Activated T-cell treated with anti-CD3 and anti-CD28 coated beads, Interleukin-2, amount 50 U/mL, for 24 hours (primary cell): ENCODE results near the gene ZNF682.
"Not testable (repeated sequence)": the region's sequence is repeated elsewhere in the genome, so short reads cannot be mapped to it uniquely, and the experiment has no call there.

Source experiments
- DNase-seq: peaks from one replicate; pipeline ENCODE4 v3.0.0-alpha.2; 2020
- H3K27ac Mint-ChIP-seq: 2 replicates; pipeline ENCODE4 v1.8.0; 2020; ENCODE audit warnings: mild to moderate bottlenecking, mixed read lengths
- H3K27me3 Mint-ChIP-seq: 2 replicates; pipeline ENCODE4 v1.8.0; 2020; ENCODE audit warnings: mixed read lengths
- H3K36me3 Mint-ChIP-seq: 2 replicates; pipeline ENCODE4 v1.8.0; 2020; ENCODE audit warnings: low read depth, mixed read lengths
- H3K4me1 Mint-ChIP-seq: 2 replicates; pipeline ENCODE4 v1.8.0; 2020; ENCODE audit warnings: low read depth, mixed read lengths
- H3K4me3 Mint-ChIP-seq: 2 replicates; pipeline ENCODE4 v1.8.0; 2020; ENCODE audit warnings: mild to moderate bottlenecking, moderate library complexity, mixed read lengths
- H3K9me3 Mint-ChIP-seq: 2 replicates; pipeline ENCODE4 v1.8.0; 2020; ENCODE audit warnings: mixed read lengths

ZNF682 gene

DNA sequence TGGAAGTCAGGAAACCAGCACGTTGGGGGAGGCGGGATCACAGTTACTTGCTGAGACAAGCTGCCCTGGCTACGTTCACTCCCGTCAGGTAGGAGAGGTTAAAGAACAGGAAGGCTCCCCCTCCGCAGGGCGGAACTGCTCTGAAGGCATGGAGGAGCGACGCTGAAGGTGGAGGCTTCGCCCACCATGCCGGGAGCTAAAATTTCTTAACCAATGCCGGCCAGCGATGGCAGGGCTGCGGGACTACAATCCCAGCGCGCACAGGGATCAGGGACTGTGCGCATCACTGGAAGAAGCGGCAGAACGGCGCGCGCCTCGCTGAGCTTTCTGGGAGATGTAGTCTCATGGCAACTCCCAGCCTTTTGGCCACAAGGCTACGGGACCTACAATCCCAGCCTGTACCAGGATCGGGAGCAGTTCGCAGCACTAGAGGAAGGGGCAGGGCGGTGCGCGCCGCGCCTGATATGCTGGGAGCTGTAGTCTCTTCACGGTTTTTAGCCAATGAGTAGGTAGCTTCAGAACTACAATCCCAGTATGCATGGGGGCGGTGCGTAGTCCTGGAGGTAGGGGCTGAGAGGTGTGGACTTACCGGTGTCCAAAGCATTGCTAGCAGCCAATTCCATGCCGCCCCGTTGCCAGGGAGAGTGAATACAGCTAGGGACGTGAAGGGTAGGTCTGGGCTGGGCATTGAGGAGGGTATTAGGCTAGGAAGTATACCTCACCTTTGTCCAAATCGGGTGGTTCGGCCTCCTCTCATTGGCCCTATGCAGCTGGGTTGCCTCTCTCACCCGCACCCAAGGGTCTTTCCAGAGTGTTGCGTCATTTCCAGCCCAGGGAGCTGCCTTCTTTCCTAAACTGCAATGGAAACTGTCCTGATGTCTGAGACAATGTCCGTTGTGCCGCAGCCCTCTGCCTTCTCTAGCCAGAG lies 12.8 kb upstream of the ZNF682 start:
- Mint-ChIP-seq H3K4me3 (peak overlapping the region; percentile 87), H3K36me3 (peaks cover 7% of the 10 kb centered on the region), H3K27ac (peak overlapping the region; percentile 90), H3K9me3 (peaks cover 4% of the 10 kb centered on the region), H3K27me3 (peaks cover 1% of the 10 kb centered on the region), H3K4me1 (peaks cover 18% of the 10 kb centered on the region)
- peak; percentile 84 for DNase-seq

DNA sequence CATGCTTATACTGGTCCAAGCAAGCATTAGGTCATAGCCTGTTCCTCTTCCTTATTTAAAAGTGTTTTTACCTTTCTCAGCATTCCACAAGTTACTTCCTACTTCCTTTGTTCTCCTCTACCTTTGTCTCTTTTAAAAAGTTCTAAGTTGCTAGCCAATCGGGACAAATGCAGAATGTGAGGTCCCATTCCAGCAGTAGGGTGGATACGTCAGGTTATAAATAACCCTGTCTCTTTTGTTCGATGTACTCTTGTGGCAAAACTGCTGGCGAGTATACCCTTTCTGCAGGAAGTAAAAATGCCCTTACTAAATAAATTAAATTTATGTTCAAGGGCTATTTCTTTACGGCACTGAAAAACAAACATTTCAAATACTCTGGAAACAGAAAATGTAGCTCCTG lies 6.4 kb upstream of the ZNF682 start:
- H3K27ac Mint-ChIP-seq, H3K36me3 Mint-ChIP-seq, DNase-seq, H3K4me1 Mint-ChIP-seq, H3K27me3 Mint-ChIP-seq, H3K9me3 Mint-ChIP-seq, H3K4me3 Mint-ChIP-seq: not testable (repeated sequence)

DNA sequence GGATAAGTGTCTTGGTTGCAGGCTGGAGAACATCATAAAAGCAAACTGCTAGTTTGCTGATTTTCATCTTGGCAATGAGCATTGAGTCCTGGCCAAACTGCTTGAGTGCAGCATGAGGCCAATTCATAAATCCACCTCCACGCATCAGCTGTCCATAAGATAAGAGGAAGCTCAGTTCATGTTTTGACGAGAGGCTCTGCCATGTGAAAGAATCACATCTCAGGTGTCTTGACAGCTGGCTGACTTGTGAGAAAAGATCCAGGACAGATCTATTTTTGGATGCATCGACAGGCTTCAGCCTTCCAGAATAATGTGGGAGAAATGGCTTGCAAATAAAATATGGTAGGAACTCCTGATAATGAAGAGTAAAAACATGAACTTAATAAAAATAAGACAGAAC lies 5.4 kb upstream of the ZNF682 start:
- H3K27me3 Mint-ChIP-seq = no peaks in the 10 kb centered on the region
- no peak overlapping the region for H3K27ac Mint-ChIP-seq
- DNase-seq = no peak
- H3K4me3 Mint-ChIP-seq = no peak overlapping the region
- no peaks in the 10 kb centered on the region for H3K4me1 Mint-ChIP-seq
- H3K36me3 Mint-ChIP-seq = no peaks in the 10 kb centered on the region
- H3K9me3 Mint-ChIP-seq = no peaks in the 10 kb centered on the region

DNA sequence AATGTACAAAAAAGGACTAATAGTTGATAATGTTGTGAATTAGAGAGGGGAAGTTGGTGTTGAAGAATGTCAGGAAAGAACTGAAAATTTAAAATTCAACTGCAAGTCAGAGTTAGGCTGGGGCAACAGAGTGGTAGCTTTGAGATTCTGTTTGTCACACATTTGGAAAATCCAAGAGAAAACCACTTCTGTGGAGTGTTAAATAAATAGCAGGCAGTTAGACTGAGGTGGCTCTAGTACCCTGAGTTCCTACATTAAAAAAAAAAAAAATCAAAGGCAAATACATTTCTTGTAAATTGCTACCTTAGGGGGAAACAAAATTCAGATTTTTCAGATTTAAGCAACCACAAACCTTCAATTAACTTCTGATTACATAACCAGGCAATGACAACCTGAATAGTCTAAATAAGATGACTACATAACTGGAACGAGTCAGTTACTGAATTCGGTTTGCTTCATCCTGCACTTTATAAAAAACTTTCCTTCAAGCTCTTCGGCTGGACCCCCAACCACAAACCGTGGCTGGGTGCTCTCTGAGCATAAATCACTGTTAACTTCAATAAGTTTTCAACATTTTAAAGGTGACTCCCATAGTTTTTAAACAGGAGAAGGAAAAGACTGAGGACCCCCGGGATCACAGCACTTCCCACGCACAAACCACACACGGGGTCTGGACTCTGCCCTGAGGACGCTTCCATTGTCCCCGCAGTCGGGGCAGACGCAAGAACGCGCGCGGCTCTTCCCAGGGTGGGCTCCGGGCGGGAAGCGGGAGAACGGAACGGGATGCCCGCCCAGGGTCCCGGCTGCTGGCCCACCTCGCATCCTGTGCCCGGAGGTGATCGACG lies 725 bp downstream of the ZNF682 start:
- Mint-ChIP-seq H3K9me3 (no peaks in the 10 kb centered on the region), H3K27me3 (no peaks in the 10 kb centered on the region), H3K4me3 (peak overlapping the region; percentile 96), H3K36me3 (peaks cover 31% of the 10 kb centered on the region), H3K27ac (peak overlapping the region; percentile 97), H3K4me1 (peaks cover 22% of the 10 kb centered on the region)
- no peak for DNase-seq

DNA sequence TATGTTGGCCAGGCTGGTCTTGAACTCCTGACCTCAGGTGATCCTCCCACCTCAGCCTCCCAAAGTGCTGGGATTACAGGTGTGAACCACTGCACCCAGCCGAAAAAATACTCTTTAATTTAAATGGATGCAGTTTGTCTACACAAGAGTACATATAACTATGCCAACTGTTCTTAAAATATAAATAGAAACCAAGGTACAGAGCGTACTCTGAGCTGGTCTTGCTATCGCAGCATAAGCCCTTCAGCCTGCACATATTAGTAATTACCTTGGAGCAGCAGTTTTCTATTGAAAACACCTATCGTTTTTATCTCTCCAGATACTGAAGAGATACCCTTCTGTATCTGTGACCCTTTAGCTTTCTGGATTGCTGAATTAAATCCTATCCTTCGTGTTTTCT lies 3.4 kb downstream of the ZNF682 start:
- peaks cover 22% of the 10 kb centered on the region for H3K4me1 Mint-ChIP-seq
- H3K36me3 Mint-ChIP-seq = peaks cover 55% of the 10 kb centered on the region
- DNase-seq = no peak
- no peak overlapping the region for H3K4me3 Mint-ChIP-seq
- no peaks in the 10 kb centered on the region for H3K9me3 Mint-ChIP-seq
- no peak overlapping the region for H3K27ac Mint-ChIP-seq
- no peaks in the 10 kb centered on the region for H3K27me3 Mint-ChIP-seq

DNA sequence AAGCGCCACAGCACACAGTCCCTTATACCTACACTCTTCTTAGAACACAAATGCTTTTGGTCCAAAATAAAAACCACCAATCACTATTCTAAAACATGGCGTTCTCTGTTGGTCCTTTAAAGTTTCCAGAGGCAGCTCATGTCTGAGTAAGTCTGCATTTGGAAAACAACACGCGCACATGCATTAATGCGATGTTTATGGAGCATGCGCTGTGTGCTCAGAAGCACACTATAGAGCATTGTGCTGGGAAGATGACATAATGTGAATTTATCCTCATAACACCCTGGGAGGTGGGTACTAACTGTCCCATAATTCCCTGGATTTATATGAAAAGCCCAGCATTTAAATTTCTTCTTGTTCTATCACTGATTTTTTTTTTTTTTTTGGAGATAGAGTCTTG lies 10.7 kb downstream of the ZNF682 start:
- no peaks in the 10 kb centered on the region for H3K4me1 Mint-ChIP-seq
- H3K4me3 Mint-ChIP-seq = no peak overlapping the region
- peaks cover 75% of the 10 kb centered on the region for H3K36me3 Mint-ChIP-seq
- no peaks in the 10 kb centered on the region for H3K27me3 Mint-ChIP-seq
- no peak for DNase-seq
- H3K27ac Mint-ChIP-seq = no peak overlapping the region
- H3K9me3 Mint-ChIP-seq = no peaks in the 10 kb centered on the region

DNA sequence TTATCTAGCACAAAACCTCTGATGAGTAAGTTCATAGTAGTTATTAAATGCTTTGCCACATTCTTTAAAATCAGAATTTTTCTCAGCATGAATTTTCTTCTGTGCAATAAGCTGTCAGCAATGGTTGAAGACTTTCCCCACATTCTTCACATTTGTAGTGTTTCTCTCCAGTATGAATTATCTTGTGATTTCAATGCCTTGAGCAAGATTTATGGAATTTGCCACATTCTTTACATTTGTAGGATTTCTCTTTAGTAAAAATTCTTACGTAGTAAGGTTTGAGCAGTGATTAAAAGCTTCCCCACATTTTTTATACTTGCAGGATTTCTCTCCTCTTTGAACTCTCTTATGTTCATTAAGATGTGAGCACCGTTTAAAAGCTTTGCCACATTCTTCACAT lies 33.6 kb downstream of the ZNF682 start:
- no peaks in the 10 kb centered on the region for H3K4me1 Mint-ChIP-seq
- no peak for DNase-seq
- H3K27ac Mint-ChIP-seq = no peak overlapping the region
- H3K9me3 Mint-ChIP-seq = peaks cover 58% of the 10 kb centered on the region
- H3K27me3 Mint-ChIP-seq = no peaks in the 10 kb centered on the region
- no peak overlapping the region for H3K4me3 Mint-ChIP-seq
- peaks cover 83% of the 10 kb centered on the region for H3K36me3 Mint-ChIP-seq

DNA sequence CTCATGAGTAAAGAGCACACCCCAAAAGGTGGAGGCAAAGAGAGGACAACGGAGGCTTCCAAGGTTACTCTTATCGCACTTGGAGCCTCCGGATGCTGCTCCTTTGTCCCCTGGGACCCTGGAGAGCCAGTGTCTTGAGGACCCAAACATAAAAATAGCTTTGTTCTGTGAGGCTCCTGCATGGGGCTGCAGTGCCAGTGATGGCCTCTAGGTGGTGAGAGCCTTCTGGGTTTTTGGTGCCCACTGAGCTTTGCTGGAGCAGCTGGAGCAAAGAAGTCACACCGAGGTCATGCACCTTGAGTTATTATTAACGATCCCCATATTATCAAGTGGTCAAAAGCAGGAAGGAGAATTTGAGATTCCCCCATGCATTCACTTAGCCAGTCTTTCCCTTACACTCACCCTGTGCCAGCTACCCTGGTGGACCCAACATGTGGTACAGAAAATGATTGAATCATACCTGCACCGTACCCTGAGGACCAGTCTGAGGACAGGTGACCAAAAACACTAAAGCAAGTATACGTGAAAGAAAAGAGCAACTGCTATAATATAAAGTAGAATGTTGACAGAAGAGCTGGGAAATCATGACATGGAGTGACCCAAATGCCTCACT lies 41.5 kb downstream of the ZNF682 start:
- H3K27me3 Mint-ChIP-seq = no peaks in the 10 kb centered on the region
- H3K27ac Mint-ChIP-seq = no peak overlapping the region
- H3K9me3 Mint-ChIP-seq = peaks cover 29% of the 10 kb centered on the region
- H3K4me1 Mint-ChIP-seq = no peaks in the 10 kb centered on the region
- DNase-seq = peak; percentile 65
- peaks cover 16% of the 10 kb centered on the region for H3K36me3 Mint-ChIP-seq
- H3K4me3 Mint-ChIP-seq = no peak overlapping the region

DNA sequence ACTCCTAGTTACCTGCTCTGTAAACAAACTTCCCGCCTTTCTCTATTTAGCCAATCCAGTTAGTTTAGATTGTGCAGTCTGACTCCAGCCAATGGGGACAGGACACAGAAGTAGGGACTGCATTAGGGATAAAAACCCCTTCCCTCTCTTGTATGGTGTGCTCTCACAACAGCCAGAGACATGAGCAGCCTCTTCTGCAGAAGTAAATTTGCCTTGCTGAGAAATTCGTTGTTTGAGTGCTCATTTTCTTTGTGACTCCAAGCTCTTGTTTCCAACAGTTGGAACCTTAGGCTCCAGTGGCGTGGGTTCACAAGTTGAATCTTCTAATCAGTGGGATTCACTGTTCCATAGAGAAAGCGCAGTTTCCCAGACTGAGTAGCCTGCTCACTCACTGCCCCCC lies 72.4 kb downstream of the ZNF682 start:
- H3K27me3 Mint-ChIP-seq = no peaks in the 10 kb centered on the region
- no peak overlapping the region for H3K4me3 Mint-ChIP-seq
- no peak overlapping the region for H3K27ac Mint-ChIP-seq
- H3K9me3 Mint-ChIP-seq = peaks cover 44% of the 10 kb centered on the region
- H3K4me1 Mint-ChIP-seq = no peaks in the 10 kb centered on the region
- no peak for DNase-seq
- peaks cover 5% of the 10 kb centered on the region for H3K36me3 Mint-ChIP-seq

DNA sequence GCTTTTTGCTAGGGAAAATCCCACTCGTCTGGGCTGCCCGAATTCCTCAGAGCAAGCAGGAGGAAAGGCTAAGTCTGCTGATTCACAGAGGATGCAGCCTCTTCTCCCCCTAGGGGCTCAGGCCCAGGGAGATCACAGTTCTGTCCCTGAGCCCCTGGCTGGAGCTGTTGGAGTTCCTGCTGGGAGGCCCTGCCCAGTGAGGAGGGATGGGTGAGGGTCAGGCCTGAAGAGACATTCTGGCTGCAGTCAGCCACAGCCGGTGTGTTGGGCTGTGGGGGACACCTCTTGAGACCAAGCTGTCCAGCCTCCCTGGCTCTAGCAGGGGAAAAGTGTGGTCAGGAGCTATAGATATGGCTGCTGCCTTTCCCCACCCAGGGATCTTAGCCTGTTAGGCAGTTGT lies 73.2 kb downstream of the ZNF682 start:
- not testable (repeated sequence) for H3K27me3 Mint-ChIP-seq, H3K36me3 Mint-ChIP-seq

DNA sequence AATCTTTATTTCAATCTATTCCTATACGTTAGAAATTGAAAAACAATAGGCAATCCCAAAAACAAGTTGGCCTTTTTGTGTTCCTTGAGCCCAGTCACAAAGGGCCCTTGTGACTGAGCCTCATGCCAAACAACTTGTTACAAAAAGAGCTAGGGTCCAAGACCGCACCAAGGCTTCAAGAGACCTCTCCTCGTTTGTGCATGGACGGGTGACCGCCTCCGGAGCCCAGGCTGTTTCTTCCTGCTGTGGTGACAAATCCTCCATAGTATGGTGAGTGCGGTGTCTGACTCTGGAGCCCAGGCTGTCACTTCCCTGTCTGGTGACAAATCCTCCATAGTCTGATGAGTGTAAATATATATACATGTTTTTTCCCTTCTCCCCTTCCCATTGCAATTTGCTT lies 74.9 kb downstream of the ZNF682 start:
- H3K27me3 Mint-ChIP-seq = no peaks in the 10 kb centered on the region

More for the DNA sequence above, 73.2 kb downstream of the ZNF682 start:
- not testable (repeated sequence) for DNase-seq, H3K4me1 Mint-ChIP-seq, H3K27ac Mint-ChIP-seq, H3K4me3 Mint-ChIP-seq
- peaks cover 42% of the 10 kb centered on the region for H3K9me3 Mint-ChIP-seq

DNA sequence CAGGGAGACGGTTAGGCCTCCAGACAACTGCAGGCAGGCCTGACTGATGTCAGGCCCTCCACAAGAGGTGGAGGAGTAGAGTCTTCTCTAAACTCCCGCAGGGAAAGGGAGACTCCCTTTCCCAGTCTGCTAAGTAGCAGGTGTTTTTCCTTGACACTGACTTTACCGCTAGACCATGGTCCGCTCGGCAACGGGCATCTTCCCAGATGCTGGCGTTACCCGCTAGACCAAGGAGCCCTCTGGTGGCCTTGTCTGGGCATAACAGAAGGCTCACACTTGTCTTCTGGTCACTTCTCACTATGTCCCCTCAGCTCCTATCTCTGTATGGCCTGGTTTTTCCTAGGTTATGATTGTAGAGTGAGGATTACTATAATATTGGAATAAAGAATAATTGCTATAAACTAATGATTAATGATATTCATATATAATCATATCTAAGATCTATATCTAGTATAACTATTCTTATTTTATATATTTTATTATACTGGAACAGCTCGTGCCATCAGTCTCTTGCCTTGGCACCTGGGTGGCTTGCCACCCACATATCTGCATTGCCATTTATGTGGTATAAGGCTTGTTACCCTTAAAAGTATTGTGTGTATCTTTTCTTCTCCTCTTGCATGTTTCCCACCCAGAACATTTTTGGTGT lies 80.0 kb downstream of the ZNF682 start:
- DNase-seq = peak; percentile 78
- H3K4me3 Mint-ChIP-seq, H3K4me1 Mint-ChIP-seq, H3K27me3 Mint-ChIP-seq, H3K36me3 Mint-ChIP-seq, H3K9me3 Mint-ChIP-seq, H3K27ac Mint-ChIP-seq: not testable (repeated sequence)

More for the DNA sequence above, 74.9 kb downstream of the ZNF682 start:
- no peak overlapping the region for H3K4me3 Mint-ChIP-seq
- H3K36me3 Mint-ChIP-seq = peaks cover 5% of the 10 kb centered on the region
- no peak for DNase-seq
- H3K9me3 Mint-ChIP-seq = peaks cover 38% of the 10 kb centered on the region
- no peak overlapping the region for H3K27ac Mint-ChIP-seq
- H3K4me1 Mint-ChIP-seq = no peaks in the 10 kb centered on the region

DNA sequence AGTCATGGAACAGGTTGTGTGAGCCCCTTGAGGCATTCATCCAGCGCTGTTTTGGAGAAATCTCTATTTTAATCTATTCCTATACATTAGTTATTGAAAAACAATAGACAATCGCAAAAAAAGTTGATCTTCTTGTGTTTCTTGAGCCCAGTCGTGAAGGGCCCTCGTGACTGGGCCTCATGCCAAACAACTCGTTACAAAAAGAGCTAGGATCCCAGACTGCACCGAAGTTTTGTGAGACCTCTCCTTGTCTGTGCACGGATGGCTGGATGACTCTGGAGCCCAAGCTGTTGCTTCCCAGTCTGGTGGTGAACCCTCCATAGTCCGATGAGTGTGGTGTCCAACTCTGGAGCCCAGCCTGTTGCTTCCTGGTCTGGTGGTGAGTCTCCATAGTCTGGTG lies 81.5 kb downstream of the ZNF682 start:
- H3K27me3 Mint-ChIP-seq, H3K4me3 Mint-ChIP-seq, H3K27ac Mint-ChIP-seq, H3K9me3 Mint-ChIP-seq, H3K36me3 Mint-ChIP-seq, H3K4me1 Mint-ChIP-seq, DNase-seq: not testable (repeated sequence)

DNA sequence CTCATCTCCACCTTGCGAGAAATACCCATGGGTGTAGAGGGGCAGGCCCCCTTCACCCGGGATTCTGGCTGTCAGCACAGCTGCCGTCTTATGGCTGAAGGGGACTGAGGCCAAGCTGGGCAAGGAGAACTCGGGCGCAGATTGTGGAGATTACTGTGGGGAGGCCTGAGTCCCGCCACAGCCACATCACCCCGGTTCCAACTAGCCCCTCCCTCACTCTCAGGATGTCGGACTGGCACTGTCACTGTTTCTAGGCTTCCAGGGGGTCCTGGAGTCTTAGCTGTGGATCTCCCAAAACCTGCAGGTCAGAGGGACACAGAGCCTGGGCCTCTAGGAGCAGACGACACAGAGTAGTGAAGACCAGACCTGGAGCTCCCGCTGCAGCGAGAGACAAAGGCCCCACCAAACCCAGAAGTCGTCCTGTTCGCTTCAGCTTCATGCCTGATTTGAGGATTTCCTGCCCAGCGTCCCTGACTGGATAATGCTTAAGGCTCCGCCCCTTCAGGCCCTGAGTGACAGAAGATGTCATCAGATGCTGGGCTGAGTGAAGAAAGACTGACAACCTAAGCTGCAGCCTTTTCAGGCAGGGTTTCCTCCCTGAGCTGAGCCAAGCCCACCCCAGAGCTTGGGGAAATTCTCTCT lies 82.8 kb downstream of the ZNF682 start:
- peaks cover 3% of the 10 kb centered on the region for H3K4me1 Mint-ChIP-seq
- H3K9me3 Mint-ChIP-seq = no peaks in the 10 kb centered on the region
- H3K4me3 Mint-ChIP-seq = no peak overlapping the region
- no peaks in the 10 kb centered on the region for H3K27me3 Mint-ChIP-seq
- no peaks in the 10 kb centered on the region for H3K36me3 Mint-ChIP-seq
- DNase-seq = no peak
- no peak overlapping the region for H3K27ac Mint-ChIP-seq
